ENCODE results near the gene SLC50A1. TPM values are rescaled to one million over a fixed set of nuclear protein-coding genes. Genes with fewer than 3 reads are reported as not detected.

Gene SLC50A1
- total and polyA plus RNA-seq, 4 donors: 12.7 to 23.3 (median 18.2) TPM

DNA sequence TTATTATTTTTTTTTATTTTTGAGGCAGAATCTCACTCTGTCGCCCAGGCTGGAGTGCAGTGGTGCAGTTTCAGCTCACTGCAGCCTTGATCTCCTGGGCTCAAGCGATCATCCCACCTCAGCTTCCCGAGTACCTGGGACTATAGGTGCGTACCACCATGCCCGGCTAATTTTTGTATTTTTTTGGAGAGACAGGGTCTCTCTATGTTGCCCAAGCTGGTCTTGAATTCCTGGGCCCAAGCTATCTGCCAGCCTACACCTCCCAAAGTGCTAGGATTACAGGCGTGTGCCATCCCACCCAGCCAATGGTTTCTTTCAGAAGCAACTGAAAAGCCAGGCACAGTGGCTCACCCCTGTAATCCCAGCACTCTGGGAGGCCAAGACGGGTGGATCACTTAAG, 35.2 kb downstream of the SLC50A1 start:
- WGBS: 96% methylated on average over 7 of the region's 7 CpGs
- Histone ChIP-seq H3K9ac (ENCODE audit: low read depth in 1 of 2, low read length in 2 of 2) (no peak overlapping the region), H3K9me3 (ENCODE audit: control insufficient read depth in 4 of 4, low read length in 3 of 4) (no peaks in the 10 kb centered on the region), H3K4me1 (ENCODE audit: control insufficient read depth in 4 of 4, insufficient read depth in 4 of 4, low read length in 3 of 4) (peaks cover 0 to 21% (median 15%) of the 10 kb centered on the region in 4 donors), H3K4me3 (ENCODE audit: low read depth in 1 of 3, low read length in 3 of 3) (no peak overlapping the region), H3K27ac (ENCODE audit: low read depth in 1 of 2, low read length in 2 of 2) (no peak overlapping the region), H3K27me3 (ENCODE audit: control insufficient read depth in 4 of 4, insufficient read depth in 4 of 4, low read length in 3 of 4) (peaks cover 0 to 3% (median 0%) of the 10 kb centered on the region in 4 donors), H3K36me3 (ENCODE audit: control insufficient read depth in 4 of 4, insufficient read depth in 3 of 4, low read depth in 1 of 4, low read length in 3 of 4) (peaks cover 0 to 11% (median 5%) of the 10 kb centered on the region in 4 donors)
- DNase-seq (ENCODE audit: low spot score): no peak
- TF ChIP-seq, protein P1, sequence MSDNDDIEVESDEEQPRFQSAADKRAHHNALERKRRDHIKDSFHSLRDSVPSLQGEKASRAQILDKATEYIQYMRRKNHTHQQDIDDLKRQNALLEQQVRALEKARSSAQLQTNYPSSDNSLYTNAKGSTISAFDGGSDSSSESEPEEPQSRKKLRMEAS (IDR thresholded peaks at IDR 0.05): no peak
- no peak for TF ChIP-seq NR2F2 (IDR thresholded peaks at IDR 0.05)
- TF ChIP-seq RXRA (IDR thresholded peaks at IDR 0.05): no peak
- TF ChIP-seq TAF1 (conservative IDR thresholded peaks at IDR 0.05): no peak
- no peak for TF ChIP-seq GABPA (IDR thresholded peaks at IDR 0.05 in 1 of 2, conservative IDR thresholded peaks at IDR 0.05 in 1 of 2)
- TF ChIP-seq YY1 (IDR thresholded peaks at IDR 0.05): no peak
- TF ChIP-seq, protein P2, sequence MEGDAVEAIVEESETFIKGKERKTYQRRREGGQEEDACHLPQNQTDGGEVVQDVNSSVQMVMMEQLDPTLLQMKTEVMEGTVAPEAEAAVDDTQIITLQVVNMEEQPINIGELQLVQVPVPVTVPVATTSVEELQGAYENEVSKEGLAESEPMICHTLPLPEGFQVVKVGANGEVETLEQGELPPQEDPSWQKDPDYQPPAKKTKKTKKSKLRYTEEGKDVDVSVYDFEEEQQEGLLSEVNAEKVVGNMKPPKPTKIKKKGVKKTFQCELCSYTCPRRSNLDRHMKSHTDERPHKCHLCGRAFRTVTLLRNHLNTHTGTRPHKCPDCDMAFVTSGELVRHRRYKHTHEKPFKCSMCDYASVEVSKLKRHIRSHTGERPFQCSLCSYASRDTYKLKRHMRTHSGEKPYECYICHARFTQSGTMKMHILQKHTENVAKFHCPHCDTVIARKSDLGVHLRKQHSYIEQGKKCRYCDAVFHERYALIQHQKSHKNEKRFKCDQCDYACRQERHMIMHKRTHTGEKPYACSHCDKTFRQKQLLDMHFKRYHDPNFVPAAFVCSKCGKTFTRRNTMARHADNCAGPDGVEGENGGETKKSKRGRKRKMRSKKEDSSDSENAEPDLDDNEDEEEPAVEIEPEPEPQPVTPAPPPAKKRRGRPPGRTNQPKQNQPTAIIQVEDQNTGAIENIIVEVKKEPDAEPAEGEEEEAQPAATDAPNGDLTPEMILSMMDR (IDR thresholded peaks at IDR 0.05; ENCODE audit: low read depth, low read length, missing input control): no peak

DNA sequence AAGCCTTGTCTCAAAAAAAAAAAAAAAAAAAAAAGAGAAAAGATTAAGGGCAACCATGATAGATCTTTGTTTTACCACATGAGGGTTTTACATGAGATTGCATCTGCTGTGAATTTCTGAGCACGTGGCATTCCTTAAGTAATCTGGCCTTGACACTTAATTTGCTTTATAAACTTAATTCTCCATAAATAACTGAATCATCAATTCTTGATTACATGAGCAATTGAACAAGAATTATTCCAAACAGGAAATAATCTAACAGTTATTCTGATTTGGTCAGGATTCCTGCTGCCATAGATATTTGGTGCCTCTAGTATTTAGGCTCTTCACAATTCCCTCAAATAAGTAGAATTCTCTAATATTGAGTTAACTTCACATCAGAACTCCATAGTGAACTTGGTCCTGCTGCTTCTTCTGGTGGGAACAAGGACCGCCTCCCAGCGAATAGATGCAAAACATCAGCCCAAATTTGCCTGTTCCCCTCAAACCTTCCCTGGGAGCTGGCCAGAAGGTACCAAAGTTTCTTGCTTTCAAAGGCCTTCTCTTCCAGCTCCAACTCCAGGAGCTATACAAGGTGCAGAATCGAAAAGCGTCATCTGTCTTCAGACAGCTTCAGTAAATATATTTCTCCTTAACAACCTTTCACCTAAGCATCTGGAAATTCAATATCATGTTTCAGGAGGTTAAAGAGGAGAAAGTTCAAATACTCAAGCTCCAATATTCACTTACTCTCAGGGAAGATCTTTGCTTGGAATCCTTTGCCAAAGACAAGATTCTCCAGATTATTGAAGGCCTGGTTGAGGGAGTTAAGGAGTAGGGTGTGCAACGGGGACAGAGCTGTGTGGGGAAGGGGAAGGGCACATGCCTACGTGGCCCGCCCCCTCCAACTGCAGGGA, 36.4 kb downstream of the SLC50A1 start:
- peak overlapping the region; percentile 37 to 78 for H3K9ac ChIP-seq (ENCODE audit: low read depth in 1 of 2, low read length in 2 of 2)
- no peaks in the 10 kb centered on the region for H3K9me3 ChIP-seq (ENCODE audit: control insufficient read depth in 4 of 4, low read length in 3 of 4)
- TF ChIP-seq FOXA1 (IDR thresholded peaks at IDR 0.05): no peak
- no peak for TF ChIP-seq EGR1 (IDR thresholded peaks at IDR 0.05; ENCODE audit: low read depth in 2 of 2)
- no peak for TF ChIP-seq NR2F2 (IDR thresholded peaks at IDR 0.05)
- H3K27ac ChIP-seq (ENCODE audit: low read depth in 1 of 2, low read length in 2 of 2): peak overlapping the region; percentile 67 to 86
- DNase-seq (ENCODE audit: low spot score): peak; percentile 19
- peaks cover 0 to 3% (median 0%) of the 10 kb centered on the region in 4 donors for H3K27me3 ChIP-seq (ENCODE audit: control insufficient read depth in 4 of 4, insufficient read depth in 4 of 4, low read length in 3 of 4)
- WGBS: 50% methylated on average over 8 of the region's 8 CpGs
- H3K36me3 ChIP-seq (ENCODE audit: control insufficient read depth in 4 of 4, insufficient read depth in 3 of 4, low read depth in 1 of 4, low read length in 3 of 4): peaks cover 0 to 11% (median 5%) of the 10 kb centered on the region in 4 donors
- peak overlapping the region; percentile 69 to 92 (median 92) for H3K4me3 ChIP-seq (ENCODE audit: low read depth in 1 of 3, low read length in 3 of 3)
- peaks cover 0 to 18% (median 14%) of the 10 kb centered on the region in 4 donors for H3K4me1 ChIP-seq (ENCODE audit: control insufficient read depth in 4 of 4, insufficient read depth in 4 of 4, low read length in 3 of 4)

DNA sequence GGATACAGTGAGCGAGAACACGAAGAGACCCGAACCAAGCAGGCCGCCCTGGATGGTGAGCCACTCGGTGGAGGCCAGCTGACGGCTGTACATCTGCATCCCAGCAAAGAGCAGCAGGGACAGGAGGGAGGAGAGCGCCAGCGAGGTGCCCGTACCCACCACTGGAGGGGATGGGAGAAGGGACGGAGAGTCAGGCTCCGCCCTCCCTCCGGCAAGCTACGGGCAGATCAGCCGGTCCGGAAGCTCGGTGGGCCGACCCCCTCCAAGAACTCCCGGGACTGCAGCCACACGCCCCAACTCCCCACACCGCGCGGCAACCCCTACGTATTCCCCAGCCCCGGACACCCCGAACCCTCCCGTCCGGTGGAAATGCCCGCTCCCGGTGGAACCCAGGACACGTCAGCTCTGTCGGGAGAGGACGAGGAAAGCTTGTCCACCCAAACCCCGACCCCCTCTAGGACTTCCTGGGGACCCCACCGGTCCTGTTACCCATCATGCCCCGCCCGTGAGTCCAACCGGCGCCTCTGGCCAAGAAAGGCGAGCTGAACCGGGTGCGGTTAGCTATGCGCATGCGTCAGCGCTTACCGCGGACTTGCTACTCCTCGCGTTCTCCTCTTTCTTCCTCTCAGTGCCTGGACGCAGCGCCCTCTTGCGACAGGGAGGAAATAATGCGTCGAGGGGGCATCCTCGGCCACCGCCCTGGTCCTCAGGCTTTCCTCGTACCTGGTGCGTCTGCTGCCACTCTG, 37.3 kb downstream of the SLC50A1 start, which contains the start of gene KRTCAP2:
Gene KRTCAP2, minus strand, starts transcription at position 573 of the 746 bp plus-strand sequence. Its CDS starts 80 bp downstream, at position 493.
- WGBS: under 1% methylated on average over 57 of the region's 57 CpGs
- peaks cover 0 to 11% (median 5%) of the 10 kb centered on the region in 4 donors for H3K36me3 ChIP-seq (ENCODE audit: control insufficient read depth in 4 of 4, insufficient read depth in 3 of 4, low read depth in 1 of 4, low read length in 3 of 4)
- peaks cover 0 to 3% (median 0%) of the 10 kb centered on the region in 4 donors for H3K27me3 ChIP-seq (ENCODE audit: control insufficient read depth in 4 of 4, insufficient read depth in 4 of 4, low read length in 3 of 4)
- H3K9ac ChIP-seq (ENCODE audit: low read depth in 1 of 2, low read length in 2 of 2): peak within 1 kb of the TSS; percentile 37 to 78
- H3K4me3 ChIP-seq (ENCODE audit: low read depth in 1 of 3, low read length in 3 of 3): peak within 1 kb of the TSS; percentile 69 to 92 (median 92)
- peak; percentile 91 for DNase-seq (ENCODE audit: low spot score)
- peak within 1 kb of the TSS; percentile 67 to 86 for H3K27ac ChIP-seq (ENCODE audit: low read depth in 1 of 2, low read length in 2 of 2)
- H3K4me1 ChIP-seq (ENCODE audit: control insufficient read depth in 4 of 4, insufficient read depth in 4 of 4, low read length in 3 of 4): peaks cover 0 to 10% (median 8%) of the 10 kb centered on the region in 4 donors
- H3K9me3 ChIP-seq (ENCODE audit: control insufficient read depth in 4 of 4, low read length in 3 of 4): no peaks in the 10 kb centered on the region
- TF ChIP-seq, protein P3, sequence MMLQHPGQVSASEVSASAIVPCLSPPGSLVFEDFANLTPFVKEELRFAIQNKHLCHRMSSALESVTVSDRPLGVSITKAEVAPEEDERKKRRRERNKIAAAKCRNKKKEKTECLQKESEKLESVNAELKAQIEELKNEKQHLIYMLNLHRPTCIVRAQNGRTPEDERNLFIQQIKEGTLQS (IDR thresholded peaks at IDR 0.05): no peak
- TF ChIP-seq HNF4G (IDR thresholded peaks at IDR 0.05): no peak
- TF ChIP-seq RXRA (IDR thresholded peaks at IDR 0.05): peak; percentile 56 to 63
- TF ChIP-seq, protein P2 (IDR thresholded peaks at IDR 0.05; ENCODE audit: low read depth, low read length, missing input control): peak; percentile 93
- no peak for TF ChIP-seq NR2F2 (IDR thresholded peaks at IDR 0.05)
- peak; percentile 31 for TF ChIP-seq SP1 (IDR thresholded peaks at IDR 0.05)
- TF ChIP-seq, protein P4, sequence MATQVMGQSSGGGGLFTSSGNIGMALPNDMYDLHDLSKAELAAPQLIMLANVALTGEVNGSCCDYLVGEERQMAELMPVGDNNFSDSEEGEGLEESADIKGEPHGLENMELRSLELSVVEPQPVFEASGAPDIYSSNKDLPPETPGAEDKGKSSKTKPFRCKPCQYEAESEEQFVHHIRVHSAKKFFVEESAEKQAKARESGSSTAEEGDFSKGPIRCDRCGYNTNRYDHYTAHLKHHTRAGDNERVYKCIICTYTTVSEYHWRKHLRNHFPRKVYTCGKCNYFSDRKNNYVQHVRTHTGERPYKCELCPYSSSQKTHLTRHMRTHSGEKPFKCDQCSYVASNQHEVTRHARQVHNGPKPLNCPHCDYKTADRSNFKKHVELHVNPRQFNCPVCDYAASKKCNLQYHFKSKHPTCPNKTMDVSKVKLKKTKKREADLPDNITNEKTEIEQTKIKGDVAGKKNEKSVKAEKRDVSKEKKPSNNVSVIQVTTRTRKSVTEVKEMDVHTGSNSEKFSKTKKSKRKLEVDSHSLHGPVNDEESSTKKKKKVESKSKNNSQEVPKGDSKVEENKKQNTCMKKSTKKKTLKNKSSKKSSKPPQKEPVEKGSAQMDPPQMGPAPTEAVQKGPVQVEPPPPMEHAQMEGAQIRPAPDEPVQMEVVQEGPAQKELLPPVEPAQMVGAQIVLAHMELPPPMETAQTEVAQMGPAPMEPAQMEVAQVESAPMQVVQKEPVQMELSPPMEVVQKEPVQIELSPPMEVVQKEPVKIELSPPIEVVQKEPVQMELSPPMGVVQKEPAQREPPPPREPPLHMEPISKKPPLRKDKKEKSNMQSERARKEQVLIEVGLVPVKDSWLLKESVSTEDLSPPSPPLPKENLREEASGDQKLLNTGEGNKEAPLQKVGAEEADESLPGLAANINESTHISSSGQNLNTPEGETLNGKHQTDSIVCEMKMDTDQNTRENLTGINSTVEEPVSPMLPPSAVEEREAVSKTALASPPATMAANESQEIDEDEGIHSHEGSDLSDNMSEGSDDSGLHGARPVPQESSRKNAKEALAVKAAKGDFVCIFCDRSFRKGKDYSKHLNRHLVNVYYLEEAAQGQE (IDR thresholded peaks at IDR 0.05): peak; percentile 60
- no peak for TF ChIP-seq EGR1 (IDR thresholded peaks at IDR 0.05; ENCODE audit: low read depth in 2 of 2)
- TF ChIP-seq FOXA2 (IDR thresholded peaks at IDR 0.05): no peak
- peak; percentile 27 to 47 for TF ChIP-seq HNF4A (conservative IDR thresholded peaks at IDR 0.05)
- peak in 1 of 2 donors; percentile 92 for TF ChIP-seq GABPA (IDR thresholded peaks at IDR 0.05 in 1 of 2, conservative IDR thresholded peaks at IDR 0.05 in 1 of 2)
- TF ChIP-seq RAD21 (IDR thresholded peaks at IDR 0.05): peak; percentile 71 to 85
- TF ChIP-seq TAF1 (conservative IDR thresholded peaks at IDR 0.05): no peak

Data from liver (tissue), 9 donors.